K562 (cell line): Measurements from ENCODE around the gene EVI5L. TPM values are rescaled to one million over a fixed set of nuclear protein-coding genes. Genes with fewer than 3 reads are reported as not detected.

ENCODE experiments used
- GTF2A2 ChIP-seq: IDR thresholded peaks from 2 replicates; pipeline ENCODE4 v1.6.1; 2016; ENCODE audit warnings: mild to moderate bottlenecking, missing genetic modification characterization, missing compliant biosample characterization
- HDAC8 ChIP-seq: fragments of 450-650 bp; IDR thresholded peaks from 2 replicates; pipeline ENCODE4 v1.6.1; 2016; ENCODE audit warnings: mild to moderate bottlenecking, missing genetic modification characterization, moderate library complexity, missing compliant biosample characterization
- HNRNPL ChIP-seq: fragments of 200-400 bp; formaldehyde crosslinking; IDR thresholded peaks from 2 replicates; pipeline ENCODE4 v1.6.1; 2017; ENCODE audit warnings: low read depth, mild to moderate bottlenecking, low read length
- HSF4 ChIP-seq: fragments of 250-450 bp; sonication (Bioruptor Pico); IDR thresholded peaks from 2 replicates; pipeline ENCODE4 v2.1.2; 2022; ENCODE audit warnings: mild to moderate bottlenecking, moderate library complexity, borderline replicate concordance
- MYC ChIP-seq, 2 experiments: fragments of 250-450 bp in 1 of 2; sonication (Bioruptor Pico) in 1 of 2; IDR thresholded peaks; 2 replicates each; pipeline versions ENCODE4 v1.5.1 to v1.6.1; 2012 to 2021; ENCODE audit warnings: low read depth in 2 of 2, borderline replicate concordance in 1 of 2, improper control_type of control experiment in 1 of 2, low read length in 1 of 2, mild to moderate bottlenecking in 1 of 2, moderate library complexity in 1 of 2
- NFE2 ChIP-seq: IDR thresholded peaks from 2 replicates; pipeline ENCODE4 v1.6.1; 2014; ENCODE audit warnings: antibody characterized with exemption, low read depth
- TAF7 ChIP-seq: fragments of 450-650 bp; IDR thresholded peaks from 2 replicates; pipeline ENCODE4 v1.6.1; 2016; ENCODE audit warnings: missing genetic modification characterization, missing compliant biosample characterization
- U2AF1 ChIP-seq: fragments of 200-400 bp; formaldehyde crosslinking; optimal IDR thresholded peaks from 2 replicates; pipeline ENCODE3; 2017; ENCODE audit warnings: mild to moderate bottlenecking, low read depth, low read length, moderate library complexity
- ZBTB1 ChIP-seq: sonication (generic); formaldehyde crosslinking; IDR thresholded peaks from 2 replicates; pipeline ENCODE4 v1.8.1; 2023; ENCODE audit warnings: missing genetic modification reagents, low read depth, mild to moderate bottlenecking, borderline replicate concordance
- ZNF212 ChIP-seq: fragments of 450-650 bp; formaldehyde crosslinking; IDR thresholded peaks from 2 replicates; pipeline ENCODE4 v1.4.0; 2020; ENCODE audit warnings: mild to moderate bottlenecking
- ZNF507 ChIP-seq: conservative IDR thresholded peaks from 2 replicates; pipeline ENCODE4 v1.6.1; 2017; ENCODE audit warnings: missing genetic modification characterization, missing compliant biosample characterization
- polyA plus RNA-seq, 8 experiments: library from polyadenylated mRNA; depleted of rRNA in 4 of 8; stranded (reverse) in 5 of 8; unstranded in 3 of 8; fragments of >200 nt; fragmentation: Nextera tagmentation in 2 of 8; fragmentation: Illumina TruSeq in 1 of 8; extraction: Ambion mirVana in 2 of 8; extraction: Trizol in 1 of 8; gene quantifications; 2 replicates each; pipeline versions ENCODE4 v1.2.1 to v1.2.3, GENCODE V29; 2011 to 2014; ENCODE audit warnings: inconsistent platforms in 1 of 8, missing spikeins in 1 of 8
- total RNA-seq, 7 experiments: library from RNA; depleted of rRNA in 6 of 7; stranded (reverse); fragments of >200 nt in 6 of 7; fragmentation: Illumina TruSeq in 2 of 7; extraction: Trizol in 2 of 7; gene quantifications; 2 replicates each; pipeline versions ENCODE4 v1.2.1 to v1.2.3, GENCODE V29; 2011 to 2021; ENCODE audit warnings: low replicate concordance in 1 of 7
- TF ChIP-seq, protein P1 (sequence below), 2 experiments: IDR thresholded peaks; 2 replicates each; pipeline ENCODE4 v1.6.1; 2012; ENCODE audit warnings: improper control_type of control experiment in 2 of 2, low read depth in 2 of 2, low read length in 2 of 2, borderline replicate concordance in 1 of 2
- TF ChIP-seq, protein P2 (sequence below): sonication (generic); formaldehyde crosslinking; IDR thresholded peaks from 2 replicates; pipeline ENCODE4 v1.8.1; 2023; ENCODE audit warnings: mild to moderate bottlenecking, missing genetic modification reagents
- TF ChIP-seq, protein P3 (sequence below): IDR thresholded peaks from 3 replicates; pipeline ENCODE4 v1.6.1; 2011; ENCODE audit warnings: borderline replicate concordance, mild to moderate bottlenecking; ENCODE audit not compliant: insufficient read length, insufficient read depth

The EVI5L gene
- total and polyA plus RNA-seq, 9 of the 15 experiments (the other 6 are each of a cell fraction or from before 2014, with no cell fraction given): 0.69 to 1.8 (median 1.2) TPM; not detected in 2

DNA sequence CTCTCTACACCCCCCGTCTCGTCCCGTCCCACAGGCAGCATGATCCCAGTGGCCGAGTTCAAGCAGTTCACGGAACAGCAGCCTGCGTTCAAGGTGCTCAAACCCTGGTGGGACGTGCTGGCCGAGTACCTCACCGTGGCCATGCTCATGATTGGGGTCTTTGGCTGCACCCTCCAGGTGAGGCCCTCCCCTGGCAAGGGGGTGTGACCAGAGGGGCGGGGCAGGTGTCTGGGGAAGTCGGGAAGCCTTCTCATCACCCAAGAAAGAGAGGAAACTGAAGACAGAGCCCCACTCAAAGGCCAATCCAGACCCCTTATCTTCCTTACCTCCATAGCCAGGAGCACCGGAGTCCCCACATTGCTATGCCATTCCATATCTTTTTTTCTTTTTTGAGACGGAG, 65.5 kb downstream of the EVI5L start (continued):
- TF ChIP-seq, protein P1, sequence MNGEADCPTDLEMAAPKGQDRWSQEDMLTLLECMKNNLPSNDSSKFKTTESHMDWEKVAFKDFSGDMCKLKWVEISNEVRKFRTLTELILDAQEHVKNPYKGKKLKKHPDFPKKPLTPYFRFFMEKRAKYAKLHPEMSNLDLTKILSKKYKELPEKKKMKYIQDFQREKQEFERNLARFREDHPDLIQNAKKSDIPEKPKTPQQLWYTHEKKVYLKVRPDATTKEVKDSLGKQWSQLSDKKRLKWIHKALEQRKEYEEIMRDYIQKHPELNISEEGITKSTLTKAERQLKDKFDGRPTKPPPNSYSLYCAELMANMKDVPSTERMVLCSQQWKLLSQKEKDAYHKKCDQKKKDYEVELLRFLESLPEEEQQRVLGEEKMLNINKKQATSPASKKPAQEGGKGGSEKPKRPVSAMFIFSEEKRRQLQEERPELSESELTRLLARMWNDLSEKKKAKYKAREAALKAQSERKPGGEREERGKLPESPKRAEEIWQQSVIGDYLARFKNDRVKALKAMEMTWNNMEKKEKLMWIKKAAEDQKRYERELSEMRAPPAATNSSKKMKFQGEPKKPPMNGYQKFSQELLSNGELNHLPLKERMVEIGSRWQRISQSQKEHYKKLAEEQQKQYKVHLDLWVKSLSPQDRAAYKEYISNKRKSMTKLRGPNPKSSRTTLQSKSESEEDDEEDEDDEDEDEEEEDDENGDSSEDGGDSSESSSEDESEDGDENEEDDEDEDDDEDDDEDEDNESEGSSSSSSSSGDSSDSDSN (IDR thresholded peaks at IDR 0.05; ENCODE audit: borderline replicate concordance in 1 of 2, low read depth in 2 of 2, low read length in 2 of 2): no peak
- TF ChIP-seq HDAC8 (tag) (no peak), NFE2 (no peak), ZNF507 (tag) (no peak), U2AF1 (no peak), GTF2A2 (tag) (no peak), ZBTB1 (CRISPR knock-in tag) (no peak), HNRNPL (no peak), HSF4 (CRISPR knock-in tag) (no peak), MYC (IDR thresholded peaks at IDR 0.05; ENCODE audit: low read depth, low read length) (no peak), MYC (CRISPR knock-in tag; IDR thresholded peaks at IDR 0.05; ENCODE audit: borderline replicate concordance, low read depth) (no peak), TAF7 (no peak), ZNF212 (CRISPR knock-in tag) (no peak)
- TF ChIP-seq, protein P2, sequence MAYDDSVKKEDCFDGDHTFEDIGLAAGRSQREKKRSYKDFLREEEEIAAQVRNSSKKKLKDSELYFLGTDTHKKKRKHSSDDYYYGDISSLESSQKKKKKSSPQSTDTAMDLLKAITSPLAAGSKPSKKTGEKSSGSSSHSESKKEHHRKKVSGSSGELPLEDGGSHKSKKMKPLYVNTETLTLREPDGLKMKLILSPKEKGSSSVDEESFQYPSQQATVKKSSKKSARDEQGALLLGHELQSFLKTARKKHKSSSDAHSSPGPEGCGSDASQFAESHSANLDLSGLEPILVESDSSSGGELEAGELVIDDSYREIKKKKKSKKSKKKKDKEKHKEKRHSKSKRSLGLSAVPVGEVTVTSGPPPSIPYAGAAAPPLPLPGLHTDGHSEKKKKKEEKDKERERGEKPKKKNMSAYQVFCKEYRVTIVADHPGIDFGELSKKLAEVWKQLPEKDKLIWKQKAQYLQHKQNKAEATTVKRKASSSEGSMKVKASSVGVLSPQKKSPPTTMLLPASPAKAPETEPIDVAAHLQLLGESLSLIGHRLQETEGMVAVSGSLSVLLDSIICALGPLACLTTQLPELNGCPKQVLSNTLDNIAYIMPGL (CRISPR knock-in tag): no peak
- TF ChIP-seq, protein P3, sequence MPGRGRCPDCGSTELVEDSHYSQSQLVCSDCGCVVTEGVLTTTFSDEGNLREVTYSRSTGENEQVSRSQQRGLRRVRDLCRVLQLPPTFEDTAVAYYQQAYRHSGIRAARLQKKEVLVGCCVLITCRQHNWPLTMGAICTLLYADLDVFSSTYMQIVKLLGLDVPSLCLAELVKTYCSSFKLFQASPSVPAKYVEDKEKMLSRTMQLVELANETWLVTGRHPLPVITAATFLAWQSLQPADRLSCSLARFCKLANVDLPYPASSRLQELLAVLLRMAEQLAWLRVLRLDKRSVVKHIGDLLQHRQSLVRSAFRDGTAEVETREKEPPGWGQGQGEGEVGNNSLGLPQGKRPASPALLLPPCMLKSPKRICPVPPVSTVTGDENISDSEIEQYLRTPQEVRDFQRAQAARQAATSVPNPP: no peak
- TF ChIP-seq, all 486 proteins: peak for 0
